BE2C (cell line): Measurements from ENCODE around the gene SLC22A17.
A peak's percentile ranks its signal among the peaks of the same experiment; 100 is the strongest.

Experiments used
- DNase-seq: peaks from one replicate; pipeline ENCODE4 v3.0.0-alpha.2; 2020
- H3K27me3 ChIP-seq: fragments of 250-450 bp; sonication (Bioruptor Pico); 2 replicates; pipeline ENCODE4 v1.5.1; 2020; ENCODE audit warnings: mild to moderate bottlenecking
- H3K36me3 ChIP-seq: fragments of 250-450 bp; sonication (Bioruptor Pico); 2 replicates; pipeline ENCODE4 v1.5.1; 2020; ENCODE audit warnings: mild to moderate bottlenecking
- H3K4me1 ChIP-seq: fragments of 250-450 bp; sonication (Bioruptor Pico); 2 replicates; pipeline ENCODE4 v1.5.1; 2020
- H3K4me3 ChIP-seq: 2 replicates; pipeline ENCODE4 v1.5.1; 2011; ENCODE audit warnings: low read depth, low read length
- H3K9me3 ChIP-seq: fragments of 250-450 bp; sonication (Bioruptor Pico); 2 replicates; pipeline ENCODE4 v1.5.1; 2020
- CTCF ChIP-seq: IDR thresholded peaks from 2 replicates; pipeline ENCODE4 v1.5.1; 2012; ENCODE audit warnings: mild to moderate bottlenecking, low read depth, low read length

The SLC22A17 gene

GRCh38 chr14:23357261-23357660, 4.6 kb upstream of the SLC22A17 start:
- H3K27me3 ChIP-seq: no peaks in the 10 kb centered on the region

GRCh38 chr14:23356662-23357061, 4.0 kb upstream of the SLC22A17 start:
- TF ChIP-seq CTCF: no peak
- peaks cover 2% of the 10 kb centered on the region; the same call in 1 of the 2 replicates for H3K4me1 ChIP-seq
- no peaks in the 10 kb centered on the region for H3K36me3 ChIP-seq
- no peak for DNase-seq
- H3K9me3 ChIP-seq: no peaks in the 10 kb centered on the region
- no peaks in the 10 kb centered on the region for H3K27me3 ChIP-seq
- H3K4me3 ChIP-seq: no peak overlapping the region

More at GRCh38 chr14:23357261-23357660, 4.6 kb upstream of the SLC22A17 start:
- no peak for DNase-seq
- no peaks in the 10 kb centered on the region for H3K9me3 ChIP-seq
- no peaks in the 10 kb centered on the region for H3K36me3 ChIP-seq
- no peak for TF ChIP-seq CTCF
- no peak overlapping the region for H3K4me3 ChIP-seq
- no peaks in the 10 kb centered on the region for H3K4me1 ChIP-seq

DNA sequence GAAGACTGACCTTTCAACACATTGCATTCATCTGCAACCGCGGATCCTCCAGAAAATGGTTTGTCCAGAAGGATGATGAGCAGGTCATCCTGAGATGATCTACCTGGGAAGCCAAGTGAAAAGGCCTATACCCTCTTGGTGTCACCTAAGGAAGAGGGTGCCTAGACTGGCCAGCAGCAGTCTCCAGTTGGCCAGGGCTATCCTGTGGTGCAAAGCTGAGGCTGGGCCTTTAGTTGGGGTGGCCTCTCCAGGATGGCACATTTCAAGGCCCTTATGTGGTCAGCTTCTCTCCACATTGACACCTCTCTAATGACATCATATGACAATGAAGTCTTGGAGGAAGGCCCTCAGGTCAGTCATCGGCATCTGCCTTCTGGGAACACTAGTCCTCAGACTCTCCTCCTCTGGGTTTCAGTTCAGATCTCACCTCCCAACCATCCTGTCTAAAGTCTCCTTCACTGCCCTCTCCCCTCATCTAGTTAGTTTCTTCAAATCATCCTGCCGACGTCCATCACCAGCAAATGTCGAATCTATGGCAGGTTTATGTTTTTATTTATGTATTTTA, 3.3 kb upstream of the SLC22A17 start:
- H3K27me3 ChIP-seq: no peaks in the 10 kb centered on the region
- no peak for TF ChIP-seq CTCF
- no peak for DNase-seq

GRCh38 chr14:23354990-23355389, 2.3 kb upstream of the SLC22A17 start:
- DNase-seq: no peak
- no peak overlapping the region for H3K4me3 ChIP-seq
- no peaks in the 10 kb centered on the region for H3K36me3 ChIP-seq
- no peak for TF ChIP-seq CTCF
- H3K4me1 ChIP-seq: peaks cover 3% of the 10 kb centered on the region; the same call in 1 of the 2 replicates
- no peaks in the 10 kb centered on the region for H3K27me3 ChIP-seq
- H3K9me3 ChIP-seq: no peaks in the 10 kb centered on the region

More for the DNA sequence above, 3.3 kb upstream of the SLC22A17 start:
- Histone ChIP-seq H3K4me1 (peaks cover 3% of the 10 kb centered on the region; the same call in 1 of the 2 replicates), H3K9me3 (no peaks in the 10 kb centered on the region), H3K4me3 (no peak overlapping the region), H3K36me3 (no peaks in the 10 kb centered on the region)

GRCh38 chr14:23353433-23353780, 720 bp upstream of the SLC22A17 start:
- DNase-seq: no peak
- Histone ChIP-seq H3K27me3 (no peaks in the 10 kb centered on the region), H3K36me3 (no peaks in the 10 kb centered on the region), H3K9me3 (no peaks in the 10 kb centered on the region), H3K4me1 (peaks cover 3% of the 10 kb centered on the region; the same call in 1 of the 2 replicates), H3K4me3 (no peak overlapping the region)
- no peak for TF ChIP-seq CTCF

GRCh38 chr14:23351681-23352505, 794 bp downstream of the SLC22A17 start:
- H3K36me3 ChIP-seq: no peaks in the 10 kb centered on the region
- no peaks in the 10 kb centered on the region for H3K27me3 ChIP-seq
- peak overlapping the region; percentile 54 for H3K4me3 ChIP-seq
- TF ChIP-seq CTCF: peak; percentile 16; the same call in 1 of the 2 replicates
- no peaks in the 10 kb centered on the region for H3K9me3 ChIP-seq
- DNase-seq: peak; percentile 45
- H3K4me1 ChIP-seq: peaks cover 3% of the 10 kb centered on the region; the same call in 1 of the 2 replicates
